ENCODE results near the gene FANCI.

- TF ChIP-seq, protein P1, sequence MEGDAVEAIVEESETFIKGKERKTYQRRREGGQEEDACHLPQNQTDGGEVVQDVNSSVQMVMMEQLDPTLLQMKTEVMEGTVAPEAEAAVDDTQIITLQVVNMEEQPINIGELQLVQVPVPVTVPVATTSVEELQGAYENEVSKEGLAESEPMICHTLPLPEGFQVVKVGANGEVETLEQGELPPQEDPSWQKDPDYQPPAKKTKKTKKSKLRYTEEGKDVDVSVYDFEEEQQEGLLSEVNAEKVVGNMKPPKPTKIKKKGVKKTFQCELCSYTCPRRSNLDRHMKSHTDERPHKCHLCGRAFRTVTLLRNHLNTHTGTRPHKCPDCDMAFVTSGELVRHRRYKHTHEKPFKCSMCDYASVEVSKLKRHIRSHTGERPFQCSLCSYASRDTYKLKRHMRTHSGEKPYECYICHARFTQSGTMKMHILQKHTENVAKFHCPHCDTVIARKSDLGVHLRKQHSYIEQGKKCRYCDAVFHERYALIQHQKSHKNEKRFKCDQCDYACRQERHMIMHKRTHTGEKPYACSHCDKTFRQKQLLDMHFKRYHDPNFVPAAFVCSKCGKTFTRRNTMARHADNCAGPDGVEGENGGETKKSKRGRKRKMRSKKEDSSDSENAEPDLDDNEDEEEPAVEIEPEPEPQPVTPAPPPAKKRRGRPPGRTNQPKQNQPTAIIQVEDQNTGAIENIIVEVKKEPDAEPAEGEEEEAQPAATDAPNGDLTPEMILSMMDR (IDR thresholded peaks at IDR 0.05): no peak
- no peak for TF ChIP-seq POLR2A (IDR thresholded peaks at IDR 0.05)
Observed at GRCh38 chr15:89321521-89322410, 78.0 kb downstream of the FANCI start.
